Osteocyte (in vitro differentiated cells): ENCODE measurements around the gene PIN4. TPM values are rescaled to one million over a fixed set of nuclear protein-coding genes. Genes with fewer than 3 reads are reported as not detected.

ENCODE experiments used
- DNase-seq: peaks from one replicate; pipeline ENCODE4 v3.0.0; 2021; ENCODE audit warnings: mixed read lengths; ENCODE audit not compliant: unreplicated experiment; ENCODE audit errors: extremely low spot score
- H3K27ac Mint-ChIP-seq: one replicate; pipeline ENCODE4 v1.8.0; 2021; ENCODE audit warnings: mild to moderate bottlenecking, mixed read lengths; ENCODE audit not compliant: unreplicated experiment
- H3K27me3 Mint-ChIP-seq: one replicate; pipeline ENCODE4 v1.8.0; 2021; ENCODE audit warnings: mixed read lengths; ENCODE audit not compliant: unreplicated experiment
- H3K36me3 Mint-ChIP-seq: one replicate; pipeline ENCODE4 v1.8.0; 2021; ENCODE audit warnings: mixed read lengths; ENCODE audit not compliant: unreplicated experiment
- H3K4me1 Mint-ChIP-seq: one replicate; pipeline ENCODE4 v1.8.0; 2021; ENCODE audit warnings: mixed read lengths; ENCODE audit not compliant: unreplicated experiment
- H3K4me3 Mint-ChIP-seq: one replicate; pipeline ENCODE4 v1.8.0; 2021; ENCODE audit warnings: mild to moderate bottlenecking, moderate library complexity, mixed read lengths; ENCODE audit not compliant: unreplicated experiment
- H3K9me3 Mint-ChIP-seq: one replicate; pipeline ENCODE4 v1.8.0; 2021; ENCODE audit warnings: mixed read lengths; ENCODE audit not compliant: unreplicated experiment
- total RNA-seq: library from RNA; stranded (reverse); gene quantifications from 2 replicates; pipeline ENCODE4 v1.2.1, GENCODE V29; 2021
- TF ChIP-seq, protein P1 (sequence below): fragments of 200-600 bp; sonication (generic); IDR thresholded peaks from 2 replicates; pipeline ENCODE4 v1.5.0; 2021; ENCODE audit warnings: antibody characterized with exemption, mild to moderate bottlenecking, moderate library complexity

Gene PIN4
- total RNA-seq, 1 donor from 2014 or later, result 12.1 TPM

DNA sequence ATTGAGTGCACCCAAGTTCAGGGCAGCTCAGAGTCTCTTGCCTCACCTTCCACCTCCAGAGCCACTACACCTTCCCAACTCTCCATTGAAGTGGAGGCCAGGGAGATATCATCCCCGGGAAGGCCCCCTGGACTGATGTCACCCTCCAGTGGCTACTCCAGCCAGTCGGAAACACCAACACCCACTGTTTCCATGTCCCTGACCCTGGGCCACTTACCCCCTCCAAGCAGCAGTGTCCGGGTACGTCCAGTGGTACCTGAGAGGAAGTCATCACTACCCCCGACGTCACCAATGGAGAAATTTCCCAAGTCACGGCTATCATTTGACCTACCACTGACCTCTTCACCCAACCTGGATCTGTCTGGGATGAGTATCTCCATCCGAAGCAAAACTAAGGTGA is 42.0 kb upstream of the PIN4 start:
- TF ChIP-seq, protein P1, sequence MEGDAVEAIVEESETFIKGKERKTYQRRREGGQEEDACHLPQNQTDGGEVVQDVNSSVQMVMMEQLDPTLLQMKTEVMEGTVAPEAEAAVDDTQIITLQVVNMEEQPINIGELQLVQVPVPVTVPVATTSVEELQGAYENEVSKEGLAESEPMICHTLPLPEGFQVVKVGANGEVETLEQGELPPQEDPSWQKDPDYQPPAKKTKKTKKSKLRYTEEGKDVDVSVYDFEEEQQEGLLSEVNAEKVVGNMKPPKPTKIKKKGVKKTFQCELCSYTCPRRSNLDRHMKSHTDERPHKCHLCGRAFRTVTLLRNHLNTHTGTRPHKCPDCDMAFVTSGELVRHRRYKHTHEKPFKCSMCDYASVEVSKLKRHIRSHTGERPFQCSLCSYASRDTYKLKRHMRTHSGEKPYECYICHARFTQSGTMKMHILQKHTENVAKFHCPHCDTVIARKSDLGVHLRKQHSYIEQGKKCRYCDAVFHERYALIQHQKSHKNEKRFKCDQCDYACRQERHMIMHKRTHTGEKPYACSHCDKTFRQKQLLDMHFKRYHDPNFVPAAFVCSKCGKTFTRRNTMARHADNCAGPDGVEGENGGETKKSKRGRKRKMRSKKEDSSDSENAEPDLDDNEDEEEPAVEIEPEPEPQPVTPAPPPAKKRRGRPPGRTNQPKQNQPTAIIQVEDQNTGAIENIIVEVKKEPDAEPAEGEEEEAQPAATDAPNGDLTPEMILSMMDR, result no peak
- Mint-ChIP-seq H3K27ac (no peak overlapping the region), H3K36me3 (peaks cover 4% of the 10 kb centered on the region), H3K27me3 (no peaks in the 10 kb centered on the region), H3K4me1 (no peaks in the 10 kb centered on the region), H3K4me3 (no peak overlapping the region), H3K9me3 (no peaks in the 10 kb centered on the region)
- no peak for DNase-seq

DNA sequence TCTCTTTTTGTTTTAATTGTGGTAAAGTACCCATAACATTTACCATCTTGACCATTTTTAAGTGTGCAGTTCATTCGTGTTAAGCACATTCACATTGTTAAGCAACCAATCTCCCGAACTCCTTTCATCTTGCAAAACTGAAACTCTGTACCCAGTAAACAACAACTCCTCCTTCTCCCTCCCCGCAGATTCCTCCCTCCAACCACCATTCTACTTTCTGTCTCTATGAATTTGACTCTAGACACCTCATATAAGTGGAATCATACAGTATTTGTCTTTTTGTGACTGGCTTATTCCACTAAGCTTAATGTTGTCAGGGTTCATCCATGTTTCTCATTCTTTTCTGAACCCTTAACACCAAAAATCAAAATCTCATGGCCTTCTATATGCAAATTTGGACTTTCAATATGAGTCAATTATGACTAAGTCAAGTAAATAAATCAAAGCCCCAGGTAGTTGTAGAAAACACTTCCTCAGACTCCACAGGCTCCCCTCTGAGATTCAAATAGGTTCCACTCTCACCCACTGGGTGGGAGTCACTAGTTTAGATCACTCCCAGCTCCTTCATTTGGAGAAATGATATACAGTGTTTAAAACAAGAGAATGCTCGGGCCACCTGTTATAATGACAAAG is 40.1 kb upstream of the PIN4 start:
- no peak overlapping the region for H3K27ac Mint-ChIP-seq
- TF ChIP-seq, protein P1, result no peak

DNA sequence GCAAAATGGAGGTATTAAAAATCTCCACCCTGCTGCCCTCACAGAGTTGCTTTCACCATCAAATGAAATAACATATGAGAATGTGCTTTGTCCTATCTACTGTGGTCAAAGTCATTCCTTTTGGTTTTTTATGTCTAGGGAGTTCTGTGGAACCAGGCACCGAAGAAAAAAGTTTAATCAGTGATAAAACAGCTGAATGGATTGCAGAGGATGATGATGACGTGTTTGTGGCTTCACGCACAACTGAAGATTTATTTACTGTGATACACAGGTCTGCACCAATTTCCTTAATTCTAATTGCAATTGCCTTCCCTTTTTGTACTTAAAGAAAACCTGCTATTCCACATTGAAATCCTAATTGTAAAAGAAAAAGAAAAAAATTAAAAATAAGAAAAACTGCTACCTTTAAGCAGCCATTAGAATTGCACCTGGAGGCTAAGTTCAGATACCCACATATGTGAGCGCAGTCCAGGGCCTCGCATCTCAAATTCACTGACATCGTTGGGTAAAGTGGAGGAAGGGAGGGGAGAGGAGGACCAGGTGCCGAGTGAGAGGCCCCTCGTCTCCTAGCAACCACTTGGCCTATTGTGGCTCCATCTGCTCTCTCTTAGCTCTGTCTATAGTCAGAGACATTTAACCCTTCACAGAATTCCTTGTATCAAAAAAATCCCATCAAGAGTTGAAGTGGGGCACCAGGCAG is 39.3 kb upstream of the PIN4 start:
- Mint-ChIP-seq H3K4me1 (no peaks in the 10 kb centered on the region), H3K9me3 (no peaks in the 10 kb centered on the region), H3K36me3 (peaks cover 4% of the 10 kb centered on the region), H3K4me3 (no peak overlapping the region), H3K27ac (no peak overlapping the region), H3K27me3 (no peaks in the 10 kb centered on the region)
- no peak for DNase-seq
- TF ChIP-seq, protein P1, result no peak

More for the DNA sequence above, 40.1 kb upstream of the PIN4 start:
- Mint-ChIP-seq H3K4me3 (no peak overlapping the region), H3K9me3 (no peaks in the 10 kb centered on the region), H3K4me1 (no peaks in the 10 kb centered on the region), H3K36me3 (peaks cover 4% of the 10 kb centered on the region), H3K27me3 (no peaks in the 10 kb centered on the region)
- no peak for DNase-seq

DNA sequence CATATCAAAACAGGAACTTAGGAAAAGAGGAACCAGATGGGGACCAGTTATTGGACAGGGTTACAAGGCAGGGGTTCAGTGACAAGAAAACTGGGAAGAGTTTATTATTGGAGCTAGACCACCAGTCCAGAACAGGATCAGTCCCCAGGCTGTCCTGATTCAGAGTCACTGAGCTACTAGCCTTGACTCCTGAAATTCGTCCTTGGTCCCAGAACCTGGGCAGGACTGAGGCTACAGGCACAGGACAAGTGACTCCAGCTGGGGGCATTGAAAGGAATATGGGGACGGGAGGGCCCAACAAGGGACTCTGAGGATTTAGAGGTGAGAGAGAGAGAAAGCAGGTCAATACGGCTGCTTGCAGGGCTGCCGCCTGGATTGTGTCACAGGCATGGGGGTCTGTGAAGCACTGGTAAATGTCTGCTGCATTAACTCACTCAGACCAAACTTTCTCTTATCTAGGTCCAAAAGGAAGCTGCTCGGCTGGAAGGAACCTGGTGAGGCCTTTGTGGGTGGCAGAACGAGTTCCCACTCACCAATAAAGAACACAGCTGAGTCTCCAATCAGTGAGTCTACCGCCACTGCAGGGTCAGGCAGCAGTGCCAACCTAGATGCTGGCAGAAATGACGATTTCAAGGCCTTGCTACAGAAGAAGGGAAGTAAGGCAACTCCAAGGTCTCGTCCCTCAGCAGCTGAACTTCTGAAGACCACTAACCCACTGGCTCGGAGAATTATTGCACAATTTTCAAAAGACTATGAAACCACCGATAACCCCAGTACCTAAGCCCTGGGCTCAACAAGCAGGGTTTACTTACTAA is 38.6 kb upstream of the PIN4 start:
- H3K4me1 Mint-ChIP-seq, result no peaks in the 10 kb centered on the region
- no peak overlapping the region for H3K4me3 Mint-ChIP-seq
- TF ChIP-seq, protein P1, result no peak
- no peak for DNase-seq
- H3K27ac Mint-ChIP-seq, result no peak overlapping the region
- H3K36me3 Mint-ChIP-seq, result peaks cover 4% of the 10 kb centered on the region
- no peaks in the 10 kb centered on the region for H3K27me3 Mint-ChIP-seq
- H3K9me3 Mint-ChIP-seq, result no peaks in the 10 kb centered on the region

DNA sequence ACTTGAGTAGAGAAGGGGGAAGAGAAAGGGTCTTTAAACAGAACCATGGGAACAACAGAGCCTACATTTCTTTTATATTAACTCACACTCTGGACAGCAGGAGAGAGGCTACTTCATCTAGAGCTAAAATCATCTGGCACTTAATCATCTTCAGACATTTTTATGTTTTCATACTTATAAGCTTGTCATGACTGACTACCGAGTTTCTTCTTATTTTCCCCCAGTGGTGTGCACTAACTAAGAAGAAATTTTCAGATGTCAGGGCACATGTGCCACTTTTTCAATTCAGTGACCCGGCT is 38.0 kb upstream of the PIN4 start:
- Mint-ChIP-seq H3K4me3 (no peak overlapping the region), H3K27me3 (no peaks in the 10 kb centered on the region), H3K36me3 (peaks cover 4% of the 10 kb centered on the region), H3K27ac (no peak overlapping the region), H3K9me3 (no peaks in the 10 kb centered on the region), H3K4me1 (no peaks in the 10 kb centered on the region)
- no peak for DNase-seq
- TF ChIP-seq, protein P1, result no peak
